Tibial nerve (tissue), 4 donors: Measurements from ENCODE around the gene SLC25A21. TPM values are rescaled to one million over a fixed set of nuclear protein-coding genes. Genes with fewer than 3 reads are reported as not detected.
A peak's percentile ranks its signal among the peaks of the same experiment; 100 is the strongest.

Experiments
- DNase-seq, 2 donors: peaks; one replicate each; pipeline ENCODE4 v3.0.0-alpha.2; 2019; ENCODE audit warnings: low spot score in 2 of 2
- H3K27ac ChIP-seq, 4 donors: fragments of 200-600 bp; sonication (generic) in 3 of 4; one replicate each; pipeline ENCODE4 v1.5.1; 2017 to 2019; ENCODE audit warnings: mild to moderate bottlenecking in 1 of 4
- H3K27me3 ChIP-seq, 2 donors: fragments of 200-600 bp; sonication (generic) in 1 of 2; one replicate each; pipeline versions ENCODE4 v1.5.1 to v1.6.0; 2017 to 2019
- H3K36me3 ChIP-seq, 3 donors: fragments of 200-600 bp; sonication (generic); one replicate each; pipeline ENCODE4 v1.5.1; 2018 to 2019
- H3K4me1 ChIP-seq, 4 donors: fragments of 200-600 bp; sonication (generic) in 3 of 4; one replicate each; pipeline ENCODE4 v1.5.1; 2017 to 2019
- H3K4me3 ChIP-seq, 4 donors: fragments of 200-600 bp; sonication (generic) in 3 of 4; one replicate each; pipeline ENCODE4 v1.5.1; 2017 to 2019; ENCODE audit warnings: mild to moderate bottlenecking in 1 of 4, moderate library complexity in 1 of 4
- H3K9me3 ChIP-seq, 4 donors: fragments of 200-600 bp; sonication (generic) in 3 of 4; one replicate each; pipeline ENCODE4 v1.5.1; 2017 to 2019
- CTCF ChIP-seq, 5 experiments: fragments of 200-600 bp in 3 of 5; fragments of 450-650 bp in 2 of 5; sonication (generic) in 3 of 5; IDR thresholded peaks; one replicate each; pipeline ENCODE4 v1.5.1; 2016 to 2019; ENCODE audit warnings: antibody characterized with exemption in 5 of 5, mild to moderate bottlenecking in 3 of 5, moderate library complexity in 2 of 5
- EP300 ChIP-seq, 2 donors: sonication (generic); formaldehyde crosslinking; IDR thresholded peaks; one replicate each; pipeline ENCODE4 v1.6.1; 2017; ENCODE audit warnings: antibody characterized with exemption in 2 of 2, mild to moderate bottlenecking in 1 of 2
- POLR2A ChIP-seq, 2 donors: fragments of 450-650 bp; IDR thresholded peaks; one replicate each; pipeline ENCODE4 v1.6.1; 2017; ENCODE audit warnings: antibody characterized with exemption in 2 of 2, mild to moderate bottlenecking in 2 of 2, moderate library complexity in 2 of 2
- WGBS, 2 donors: methylation state at CpG; one replicate each; pipeline ENCODE4 v1.1.5; 2018; 5-methylcytosine and 5-hydroxymethylcytosine counted together
- total RNA-seq, 4 donors: library from RNA; depleted of rRNA; stranded (reverse); fragments of >200 nt; gene quantifications; one replicate each; pipeline ENCODE4 v1.1.0, GENCODE V29; 2016

SLC25A21 gene
- total RNA-seq, 4 donors from 2014 or later = 0.30 to 0.98 (median 0.42) TPM; not detected in 1

- TF ChIP-seq POLR2A (IDR thresholded peaks at IDR 0.05) = no peak
- no peak for TF ChIP-seq CTCF (IDR thresholded peaks at IDR 0.05)
- no peak for TF ChIP-seq EP300 (IDR thresholded peaks at IDR 0.05)
- H3K27ac ChIP-seq = no peak overlapping the region
- H3K4me1 ChIP-seq = peaks cover 0 to 44% (median 0%) of the 10 kb centered on the region in 4 donors
- H3K9me3 ChIP-seq = no peaks in the 10 kb centered on the region
- 77 to 78% methylated on average over 3 of the region's 3 CpGs for WGBS, 2 donors
- no peak for DNase-seq
- H3K4me3 ChIP-seq = no peak overlapping the region
- no peaks in the 10 kb centered on the region for H3K36me3 ChIP-seq
- no peaks in the 10 kb centered on the region for H3K27me3 ChIP-seq
Observed at GRCh38 chr14:36855396-36855795, 317.0 kb downstream of the SLC25A21 start.

GRCh38 chr14:36852981-36853691, 319.3 kb downstream of the SLC25A21 start:
- no peaks in the 10 kb centered on the region for H3K36me3 ChIP-seq
- no peak overlapping the region for H3K4me3 ChIP-seq
- no peaks in the 10 kb centered on the region for H3K27me3 ChIP-seq
- peaks cover 0 to 31% (median 0%) of the 10 kb centered on the region in 4 donors for H3K4me1 ChIP-seq
- no peak for TF ChIP-seq POLR2A (IDR thresholded peaks at IDR 0.05)
- peak in 1 of 2 donors; percentile 35 for TF ChIP-seq EP300 (IDR thresholded peaks at IDR 0.05)
- peak overlapping the region in 2 of 4 donors; percentile 36 to 56 for H3K27ac ChIP-seq
- peak; percentile 18 to 30 for DNase-seq
- H3K9me3 ChIP-seq = no peaks in the 10 kb centered on the region
- WGBS, 2 donors = 15 to 28% methylated on average over 5 of the region's 5 CpGs

- Histone ChIP-seq H3K4me3 (no peak overlapping the region), H3K27ac (no peak overlapping the region), H3K36me3 (no peaks in the 10 kb centered on the region), H3K27me3 (no peaks in the 10 kb centered on the region), H3K9me3 (no peaks in the 10 kb centered on the region), H3K4me1 (peaks cover 0 to 3% (median 0%) of the 10 kb centered on the region in 4 donors)
- DNase-seq = no peak
- 88% methylated on average over 5 of the region's 5 CpGs for WGBS, 2 donors
- TF ChIP-seq CTCF (IDR thresholded peaks at IDR 0.05) (no peak), POLR2A (IDR thresholded peaks at IDR 0.05) (no peak), EP300 (IDR thresholded peaks at IDR 0.05) (no peak)
Observed at GRCh38 chr14:36848213-36848612, 324.2 kb downstream of the SLC25A21 start.

- Histone ChIP-seq H3K9me3 (no peaks in the 10 kb centered on the region), H3K27ac (no peak overlapping the region), H3K36me3 (no peaks in the 10 kb centered on the region), H3K27me3 (no peaks in the 10 kb centered on the region), H3K4me1 (no peaks in the 10 kb centered on the region), H3K4me3 (no peak overlapping the region)
- no peak for TF ChIP-seq CTCF (IDR thresholded peaks at IDR 0.05)
- no peak for TF ChIP-seq POLR2A (IDR thresholded peaks at IDR 0.05)
- TF ChIP-seq EP300 (IDR thresholded peaks at IDR 0.05) = no peak
- WGBS, 2 donors = 85 to 86% methylated on average over 3 of the region's 3 CpGs
- no peak for DNase-seq
Observed at GRCh38 chr14:36847366-36847765, 325.0 kb downstream of the SLC25A21 start.

- no peak for DNase-seq
- no peak overlapping the region for H3K4me3 ChIP-seq
- H3K4me1 ChIP-seq = no peaks in the 10 kb centered on the region
- TF ChIP-seq POLR2A (IDR thresholded peaks at IDR 0.05) = no peak
- no peak for TF ChIP-seq EP300 (IDR thresholded peaks at IDR 0.05)
- TF ChIP-seq CTCF (IDR thresholded peaks at IDR 0.05) = no peak
- H3K27ac ChIP-seq = no peak overlapping the region
- WGBS, 2 donors = 36 to 38% methylated on average over 5 of the region's 5 CpGs
- no peaks in the 10 kb centered on the region for H3K9me3 ChIP-seq
- no peaks in the 10 kb centered on the region for H3K36me3 ChIP-seq
- H3K27me3 ChIP-seq = no peaks in the 10 kb centered on the region
Observed at GRCh38 chr14:36845356-36846012, 326.9 kb downstream of the SLC25A21 start.
